Duodenal mucosa (tissue), 2 donors: ENCODE data around the gene CHST8.

Experiments
- H3K27ac ChIP-seq: one replicate; pipeline ENCODE4 v1.7.0; 2013; ENCODE audit warnings: low read depth, low read length
- H3K27me3 ChIP-seq, 2 donors: one replicate each; pipeline ENCODE4 v1.7.0; 2013; ENCODE audit warnings: low read length in 2 of 2, control low read depth in 1 of 2; ENCODE audit not compliant: insufficient read depth in 2 of 2, control insufficient read depth in 1 of 2
- H3K36me3 ChIP-seq, 2 donors: one replicate each; pipeline ENCODE4 v1.7.0; 2013; ENCODE audit warnings: low read length in 2 of 2, control low read depth in 1 of 2; ENCODE audit not compliant: insufficient read depth in 2 of 2, control insufficient read depth in 1 of 2
- H3K4me1 ChIP-seq, 2 donors: one replicate each; pipeline ENCODE4 v1.7.0; 2013; ENCODE audit warnings: low read length in 2 of 2, control low read depth in 1 of 2; ENCODE audit not compliant: insufficient read depth in 2 of 2, control insufficient read depth in 1 of 2
- H3K4me3 ChIP-seq, 2 donors: one replicate each; pipeline ENCODE4 v1.7.0; 2013; ENCODE audit warnings: low read length in 2 of 2, low read depth in 1 of 2
- H3K9ac ChIP-seq, 2 donors: one replicate each; pipeline ENCODE4 v1.7.0; 2013; ENCODE audit warnings: low read length in 2 of 2, low read depth in 1 of 2
- H3K9me3 ChIP-seq, 2 donors: one replicate each; pipeline ENCODE4 v1.7.0; 2013; ENCODE audit warnings: low read length in 2 of 2, control low read depth in 1 of 2; ENCODE audit not compliant: control insufficient read depth in 1 of 2

Gene CHST8

DNA sequence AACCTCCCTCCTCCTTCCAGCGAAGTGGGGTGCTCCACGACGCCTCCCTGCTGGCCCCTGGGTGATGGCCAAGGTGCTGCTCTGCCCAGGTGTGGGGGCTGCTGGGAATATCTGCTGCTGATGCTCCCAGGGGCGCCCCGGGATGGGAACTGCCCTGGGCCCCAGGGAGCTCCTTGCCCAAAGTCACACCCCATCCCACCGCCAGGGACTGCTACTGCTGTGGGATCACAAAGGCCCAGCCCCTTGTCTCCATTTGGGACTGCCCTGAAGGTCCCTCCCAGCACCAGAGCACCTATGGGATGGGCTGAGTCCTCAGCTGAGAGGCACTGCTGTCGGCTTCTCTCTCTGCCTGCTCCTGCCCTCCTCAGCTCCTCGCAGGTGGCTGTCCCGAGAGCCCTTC is 19.0 kb downstream of the CHST8 start:
- no peak overlapping the region for H3K27ac ChIP-seq
- H3K4me1 ChIP-seq = no peaks in the 10 kb centered on the region
- no peak overlapping the region for H3K9ac ChIP-seq
- H3K9me3 ChIP-seq = no peaks in the 10 kb centered on the region
- H3K4me3 ChIP-seq = no peak overlapping the region
- no peaks in the 10 kb centered on the region for H3K27me3 ChIP-seq
- H3K36me3 ChIP-seq = no peaks in the 10 kb centered on the region

DNA sequence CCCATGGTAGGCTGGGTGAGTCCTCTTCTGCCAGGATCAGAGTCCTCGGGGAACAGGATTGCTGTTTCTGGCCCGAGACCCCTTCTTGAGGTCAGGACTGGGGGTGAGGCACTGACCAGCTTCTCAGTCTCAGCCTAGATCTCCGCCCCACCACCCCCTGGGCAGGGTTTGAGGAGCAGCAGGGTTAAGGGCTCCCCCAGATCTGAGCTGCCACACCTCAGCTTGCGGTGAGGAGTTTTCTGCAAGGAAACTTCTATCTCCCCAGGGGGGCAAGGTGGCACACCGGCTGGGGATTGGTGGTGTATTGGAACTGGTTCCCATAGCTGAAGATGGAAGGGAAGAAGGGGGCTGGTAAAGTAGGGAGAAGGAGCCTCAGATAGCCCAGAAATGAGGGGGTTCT is 19.5 kb downstream of the CHST8 start:
- H3K27me3 ChIP-seq = no peaks in the 10 kb centered on the region
- no peaks in the 10 kb centered on the region for H3K4me1 ChIP-seq
- no peak overlapping the region for H3K9ac ChIP-seq
- H3K27ac ChIP-seq = no peak overlapping the region
- H3K9me3 ChIP-seq = no peaks in the 10 kb centered on the region
- no peak overlapping the region for H3K4me3 ChIP-seq
- H3K36me3 ChIP-seq = no peaks in the 10 kb centered on the region

DNA sequence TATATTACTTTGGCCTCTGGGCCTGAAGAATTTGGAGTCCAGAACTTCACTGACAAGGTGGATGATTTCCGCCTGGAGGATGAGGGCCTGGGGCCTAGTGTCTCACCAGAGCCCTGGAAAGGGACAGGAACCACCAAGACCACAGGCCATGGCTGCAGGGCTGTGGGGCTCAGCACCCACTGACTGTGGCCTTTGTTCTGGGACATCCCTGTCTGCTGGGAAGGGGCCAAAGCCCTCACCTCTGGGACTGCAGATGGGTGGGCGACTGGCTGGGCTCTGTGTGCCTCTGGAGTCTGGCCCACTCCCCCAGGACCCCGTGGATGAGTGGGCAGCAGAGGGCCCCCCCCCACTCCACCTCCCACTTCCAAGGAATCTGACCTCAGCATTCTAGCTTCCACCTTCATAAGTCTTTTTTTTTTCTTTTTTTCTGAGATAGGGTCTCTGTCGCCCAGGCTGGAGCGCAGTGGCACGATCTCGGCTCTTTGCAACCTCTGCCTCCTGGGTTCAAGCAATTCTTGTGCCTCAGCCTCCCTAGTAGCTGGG is 20.3 kb downstream of the CHST8 start:
- no peaks in the 10 kb centered on the region for H3K36me3 ChIP-seq
- no peaks in the 10 kb centered on the region for H3K4me1 ChIP-seq
- H3K9ac ChIP-seq = no peak overlapping the region
- no peaks in the 10 kb centered on the region for H3K9me3 ChIP-seq
- H3K4me3 ChIP-seq = no peak overlapping the region
- H3K27ac ChIP-seq = no peak overlapping the region
- H3K27me3 ChIP-seq = no peaks in the 10 kb centered on the region

DNA sequence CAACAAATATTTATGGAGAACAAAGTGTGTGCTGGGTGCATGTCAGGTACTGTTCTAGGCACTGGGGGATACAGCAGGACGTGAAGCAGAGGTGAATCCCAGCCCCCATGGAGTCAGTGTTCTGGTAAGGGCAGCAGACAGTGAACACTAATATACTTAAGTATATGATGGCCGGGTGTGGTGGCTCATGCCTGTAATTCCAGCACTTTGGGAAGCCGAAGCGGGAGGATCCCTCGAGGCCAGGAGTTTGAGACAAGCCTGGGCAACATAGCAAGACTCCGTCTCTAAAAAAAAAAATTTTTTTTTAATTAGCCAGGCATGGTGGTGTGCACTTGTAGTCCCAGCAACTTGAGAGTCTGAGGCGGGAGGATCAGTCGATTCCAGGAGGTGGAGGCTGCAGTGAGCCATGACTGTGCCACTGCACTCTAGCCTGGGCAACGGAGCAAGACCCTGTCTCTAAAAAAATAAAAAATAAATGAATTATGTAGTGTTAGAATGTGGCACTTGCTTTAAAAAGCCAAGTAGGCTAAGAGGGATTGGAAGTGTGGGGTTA is 22.6 kb downstream of the CHST8 start:
- H3K9ac ChIP-seq = no peak overlapping the region
- no peak overlapping the region for H3K4me3 ChIP-seq
- H3K36me3 ChIP-seq = no peaks in the 10 kb centered on the region
- H3K27ac ChIP-seq = no peak overlapping the region
- no peaks in the 10 kb centered on the region for H3K4me1 ChIP-seq
- H3K9me3 ChIP-seq = no peaks in the 10 kb centered on the region
- no peaks in the 10 kb centered on the region for H3K27me3 ChIP-seq

DNA sequence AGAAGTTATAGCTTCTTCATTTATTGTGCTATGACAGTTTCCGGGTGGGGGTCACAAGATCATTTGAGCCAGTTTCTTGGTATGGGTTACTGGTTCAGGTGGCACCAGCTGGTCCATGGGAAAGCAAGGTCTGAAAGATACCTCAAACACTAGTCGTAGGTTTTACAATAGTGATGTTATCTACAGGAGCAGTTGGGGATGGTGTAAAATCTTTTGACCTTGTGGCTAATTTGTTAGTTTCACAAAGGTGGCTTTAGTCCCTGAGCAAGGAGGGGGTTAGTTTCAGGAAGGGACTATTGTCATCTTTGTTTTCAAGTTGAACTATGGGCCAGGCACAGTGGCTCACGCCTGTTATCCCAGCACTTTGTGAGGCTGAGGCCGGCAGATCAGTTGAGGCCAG is 24.6 kb downstream of the CHST8 start:
- Histone ChIP-seq H3K27me3 (no peaks in the 10 kb centered on the region), H3K9me3 (no peaks in the 10 kb centered on the region), H3K9ac (no peak overlapping the region), H3K4me3 (no peak overlapping the region), H3K36me3 (no peaks in the 10 kb centered on the region), H3K27ac (no peak overlapping the region), H3K4me1 (no peaks in the 10 kb centered on the region)

DNA sequence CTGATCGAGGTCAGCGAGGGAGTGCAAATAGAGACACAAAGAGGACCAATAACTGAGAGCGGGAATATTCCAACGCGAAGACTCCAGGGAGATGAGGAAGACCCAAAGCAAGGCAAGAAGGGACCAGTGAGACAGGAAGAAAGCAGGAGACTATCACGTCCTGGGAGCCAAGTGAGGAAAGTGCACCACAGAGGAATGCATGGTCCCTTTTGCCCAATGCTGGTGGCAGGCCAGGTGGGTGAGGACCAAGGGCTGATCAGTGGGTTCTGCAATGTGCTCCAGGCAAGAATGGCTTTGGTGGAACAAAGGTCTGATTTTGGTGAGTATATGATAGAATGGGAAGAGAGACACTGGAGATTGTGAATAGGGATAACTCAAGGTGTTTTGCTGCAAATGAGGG is 25.4 kb downstream of the CHST8 start:
- Histone ChIP-seq H3K9me3 (no peaks in the 10 kb centered on the region), H3K27me3 (no peaks in the 10 kb centered on the region), H3K9ac (no peak overlapping the region), H3K4me3 (no peak overlapping the region), H3K36me3 (no peaks in the 10 kb centered on the region), H3K27ac (no peak overlapping the region), H3K4me1 (no peaks in the 10 kb centered on the region)

DNA sequence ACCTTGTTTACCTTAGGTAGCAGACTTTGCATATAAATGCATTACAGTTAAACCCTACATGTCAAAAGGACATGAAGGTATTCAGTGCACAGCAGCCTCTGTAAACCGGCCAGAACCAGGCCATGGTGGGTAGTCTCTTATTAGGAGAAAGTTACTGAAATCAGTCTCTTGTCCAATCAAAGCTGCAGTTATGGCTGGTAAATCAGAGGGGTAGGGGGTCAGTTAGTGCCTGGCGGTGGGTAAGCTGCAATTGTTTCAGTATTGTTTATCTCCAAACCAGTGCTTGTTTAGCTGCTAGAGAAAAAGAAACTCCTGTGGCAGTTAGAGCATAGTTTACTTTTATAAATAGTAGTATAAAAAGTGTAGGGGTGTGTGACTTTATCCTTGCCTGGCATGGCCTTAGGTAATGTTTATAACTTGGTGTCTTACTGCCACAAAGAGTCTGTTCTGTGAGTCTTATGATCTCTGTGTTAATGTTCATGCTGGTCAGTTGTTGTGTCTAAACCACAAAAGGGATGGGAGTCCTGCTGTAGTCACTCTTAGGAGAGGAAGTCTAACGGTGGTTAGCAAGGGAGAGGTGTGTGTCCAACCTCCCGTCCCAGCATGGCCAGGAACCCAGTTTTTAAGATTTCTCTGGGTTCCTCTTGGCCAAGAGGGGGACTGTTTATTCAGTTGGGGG is 28.0 kb downstream of the CHST8 start:
- no peaks in the 10 kb centered on the region for H3K4me1 ChIP-seq

DNA sequence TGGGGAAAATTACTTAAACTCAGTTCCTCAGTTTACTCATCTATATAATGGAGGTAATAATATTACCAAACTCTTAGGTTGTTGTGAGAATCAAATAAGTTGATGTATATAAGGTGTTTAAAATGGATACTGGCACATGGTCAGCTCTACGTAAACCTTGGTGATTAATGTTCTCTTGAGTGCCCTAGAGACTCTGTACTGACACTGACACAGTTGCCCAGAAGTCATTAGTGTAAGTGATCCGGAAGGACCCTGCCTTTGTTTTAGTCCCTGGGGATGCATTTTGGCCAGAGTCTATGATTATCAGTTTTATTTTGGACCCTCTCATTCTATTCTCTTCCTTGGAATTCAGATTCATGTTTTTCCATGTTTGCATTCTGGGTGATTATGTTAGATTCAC is 31.9 kb downstream of the CHST8 start:
- Histone ChIP-seq H3K9ac (no peak overlapping the region), H3K4me1 (no peaks in the 10 kb centered on the region), H3K9me3 (no peaks in the 10 kb centered on the region), H3K27ac (no peak overlapping the region), H3K36me3 (no peaks in the 10 kb centered on the region), H3K4me3 (no peak overlapping the region), H3K27me3 (peaks cover 0 to 5% of the 10 kb centered on the region in 2 donors)

More for the DNA sequence above, 28.0 kb downstream of the CHST8 start:
- H3K9me3 ChIP-seq = no peaks in the 10 kb centered on the region
- H3K4me3 ChIP-seq = no peak overlapping the region
- no peak overlapping the region for H3K9ac ChIP-seq
- H3K27me3 ChIP-seq = peaks cover 0 to 5% of the 10 kb centered on the region in 2 donors
- H3K36me3 ChIP-seq = no peaks in the 10 kb centered on the region
- H3K27ac ChIP-seq = no peak overlapping the region

DNA sequence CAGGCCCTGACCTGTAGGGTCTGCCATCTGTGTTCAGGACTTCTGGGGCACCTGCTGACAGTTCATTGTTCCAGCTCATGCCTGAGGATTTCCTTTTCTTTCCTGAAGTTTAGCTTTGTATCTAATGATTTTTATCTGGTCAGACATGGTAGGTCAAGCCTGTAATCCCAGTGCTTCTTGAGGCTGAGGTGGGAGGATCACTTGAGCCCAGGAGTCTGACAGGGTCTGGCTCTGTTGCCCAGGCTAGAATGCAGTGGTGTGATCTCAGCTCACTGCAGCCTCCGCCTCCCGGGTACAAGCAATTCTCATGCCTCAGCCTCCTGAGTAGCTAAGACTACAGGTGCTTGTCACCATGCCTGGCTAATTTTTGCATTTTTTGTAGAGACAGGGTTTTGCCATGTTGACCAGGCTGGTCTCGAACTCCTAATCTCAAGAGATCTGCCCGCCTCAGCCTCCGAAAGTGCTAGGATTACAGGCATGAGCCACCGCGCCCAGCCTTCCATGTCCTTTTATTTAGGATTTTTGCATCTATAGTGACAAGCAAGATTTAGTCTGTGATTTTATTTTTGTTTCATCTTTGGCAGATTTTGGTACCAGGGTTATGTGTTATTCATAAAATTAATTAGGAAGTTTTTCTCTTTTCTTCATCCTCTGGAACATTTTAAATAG is 33.2 kb downstream of the CHST8 start:
- no peak overlapping the region for H3K4me3 ChIP-seq
- no peak overlapping the region for H3K9ac ChIP-seq
- H3K9me3 ChIP-seq = no peaks in the 10 kb centered on the region
- no peaks in the 10 kb centered on the region for H3K36me3 ChIP-seq
- H3K27me3 ChIP-seq = peaks cover 0 to 5% of the 10 kb centered on the region in 2 donors
- H3K4me1 ChIP-seq = no peaks in the 10 kb centered on the region
- H3K27ac ChIP-seq = no peak overlapping the region

DNA sequence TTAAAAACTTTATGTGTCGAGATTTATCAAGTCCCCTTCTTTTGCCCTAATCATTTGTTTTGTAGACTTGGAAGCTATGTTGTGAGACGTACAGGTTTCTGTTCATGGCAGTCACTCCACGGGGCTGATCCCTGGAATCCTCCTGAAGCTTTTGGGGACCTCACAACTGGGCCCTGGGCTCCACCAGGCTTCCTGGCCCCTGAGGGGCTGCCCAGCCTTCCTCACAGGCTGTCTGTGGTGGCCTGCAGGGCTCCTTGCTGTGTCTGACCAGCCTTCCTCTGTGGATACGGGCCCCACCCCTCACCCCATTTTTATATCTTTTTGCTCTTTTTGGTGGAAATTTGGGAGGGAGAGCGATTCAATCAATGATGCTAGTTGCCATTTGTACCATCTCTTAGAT is 38.1 kb downstream of the CHST8 start:
- no peak overlapping the region for H3K27ac ChIP-seq
- H3K27me3 ChIP-seq = peaks cover 0 to 3% of the 10 kb centered on the region in 2 donors
- H3K9me3 ChIP-seq = no peaks in the 10 kb centered on the region
- no peak overlapping the region for H3K4me3 ChIP-seq
- no peak overlapping the region for H3K9ac ChIP-seq
- H3K4me1 ChIP-seq = no peaks in the 10 kb centered on the region
- no peaks in the 10 kb centered on the region for H3K36me3 ChIP-seq
